Astrocyte (in vitro differentiated cells and primary cell): Measurements from ENCODE around the gene DYNLT5. TPM values are rescaled to one million over a fixed set of nuclear protein-coding genes. Genes with fewer than 3 reads are reported as not detected.
"Not testable (repeated sequence)": the region's sequence is repeated elsewhere in the genome, so short reads cannot be mapped to it uniquely, and the experiment has no call there.

ENCODE experiments used
- DNase-seq: peaks from one replicate; pipeline ENCODE4 v3.0.0-alpha.2; 2010; ENCODE audit warnings: low read depth
- FAIRE-seq: peaks from 2 replicates; lab custom pipeline; 2011; peaks lifted over from hg19 to GRCh38; lab: Jason Lieb, UNC
- H2AFZ ChIP-seq: 2 replicates; pipeline ENCODE4 v1.6.0; 2012; ENCODE audit warnings: low read depth, low read length, inconsistent platforms
- H3K27ac ChIP-seq: 2 replicates; pipeline ENCODE4 v1.5.1; 2011; ENCODE audit warnings: low read depth, low read length, inconsistent platforms
- H3K27me3 ChIP-seq: 2 replicates; pipeline ENCODE4 v1.6.0; 2011; ENCODE audit warnings: low read length, inconsistent platforms; ENCODE audit not compliant: insufficient read depth
- H3K36me3 ChIP-seq: 2 replicates; pipeline ENCODE4 v1.5.1; 2011; ENCODE audit warnings: low read length, inconsistent platforms; ENCODE audit not compliant: insufficient read depth
- H3K4me1 ChIP-seq: 2 replicates; pipeline ENCODE4 v1.5.1; 2011; ENCODE audit warnings: low read length, inconsistent platforms; ENCODE audit not compliant: insufficient read depth
- H3K4me2 ChIP-seq: 2 replicates; pipeline ENCODE4 v1.6.0; 2012; ENCODE audit warnings: low read length, inconsistent platforms
- H3K4me3 ChIP-seq: 2 replicates; pipeline ENCODE4 v1.5.1; 2011; ENCODE audit warnings: low read depth, mild to moderate bottlenecking, low read length, inconsistent platforms; ENCODE audit not compliant: insufficient read depth
- H3K79me2 ChIP-seq: 2 replicates; pipeline ENCODE4 v1.6.0; 2012; ENCODE audit warnings: mild to moderate bottlenecking, low read length, inconsistent platforms; ENCODE audit not compliant: insufficient read depth
- H3K9ac ChIP-seq: 2 replicates; pipeline ENCODE4 v1.6.0; 2012; ENCODE audit warnings: mild to moderate bottlenecking, low read length, inconsistent platforms
- H3K9me3 ChIP-seq: 2 replicates; pipeline ENCODE4 v1.5.1; 2012; ENCODE audit warnings: low read depth, mild to moderate bottlenecking, low read length, inconsistent platforms; ENCODE audit not compliant: insufficient read depth
- H4K20me1 ChIP-seq: 2 replicates; pipeline ENCODE4 v1.6.0; 2012; ENCODE audit warnings: low read length, inconsistent platforms; ENCODE audit not compliant: insufficient read depth
- H3K27ac Mint-ChIP-seq: one replicate; pipeline ENCODE4 v1.8.0; 2021; ENCODE audit warnings: mild to moderate bottlenecking, mixed read lengths; ENCODE audit not compliant: unreplicated experiment
- H3K27me3 Mint-ChIP-seq: one replicate; pipeline ENCODE4 v1.8.0; 2021; ENCODE audit warnings: low read depth, mixed read lengths; ENCODE audit not compliant: unreplicated experiment
- H3K36me3 Mint-ChIP-seq: one replicate; pipeline ENCODE4 v1.8.0; 2021; ENCODE audit warnings: low read depth, mixed read lengths; ENCODE audit not compliant: unreplicated experiment
- H3K4me1 Mint-ChIP-seq: one replicate; pipeline ENCODE4 v1.8.0; 2021; ENCODE audit warnings: low read depth, mixed read lengths; ENCODE audit not compliant: unreplicated experiment
- H3K4me3 Mint-ChIP-seq: one replicate; pipeline ENCODE4 v1.8.0; 2021; ENCODE audit warnings: mild to moderate bottlenecking, moderate library complexity, mixed read lengths; ENCODE audit not compliant: unreplicated experiment
- H3K9me3 Mint-ChIP-seq: one replicate; pipeline ENCODE4 v1.8.0; 2021; ENCODE audit warnings: mild to moderate bottlenecking, mixed read lengths; ENCODE audit not compliant: unreplicated experiment
- CTCF ChIP-seq: IDR thresholded peaks from 2 replicates; pipeline ENCODE4 v1.5.1; 2011; ENCODE audit warnings: low read depth, mild to moderate bottlenecking, inconsistent platforms, low read length, moderate library complexity; ENCODE audit not compliant: insufficient read depth
- EZH2 ChIP-seq: IDR thresholded peaks from 2 replicates; pipeline ENCODE4 v1.6.1; 2012; ENCODE audit warnings: mild to moderate bottlenecking, low read length, inconsistent platforms; ENCODE audit not compliant: insufficient read depth
- total RNA-seq: library from RNA; stranded (reverse); gene quantifications from 2 replicates; pipeline ENCODE4 v1.2.1, GENCODE V29; 2021

DYNLT5 gene
- total RNA-seq, 1 donor from 2014 or later = 0.20 TPM

GRCh38 chr1:66791621-66792610 lies 39.7 kb downstream of the DYNLT5 start:
- DNase-seq = no peak
- Histone ChIP-seq H3K27me3 (no peaks in the 10 kb centered on the region), H3K36me3 (no peaks in the 10 kb centered on the region), H3K4me2 (no peak overlapping the region), H3K79me2 (no peaks in the 10 kb centered on the region), H3K4me3 (no peak overlapping the region), H3K9me3 (no peaks in the 10 kb centered on the region), H3K27ac (no peak overlapping the region), H2AFZ (no peak overlapping the region), H4K20me1 (no peaks in the 10 kb centered on the region), H3K4me1 (no peaks in the 10 kb centered on the region), H3K9ac (no peak overlapping the region)
- no peak overlapping the region for H3K4me3 Mint-ChIP-seq
- H3K9me3 Mint-ChIP-seq = no peaks in the 10 kb centered on the region
- H3K27ac Mint-ChIP-seq = no peak overlapping the region
- FAIRE-seq = no peak
- peaks cover 2% of the 10 kb centered on the region for H3K4me1 Mint-ChIP-seq
- no peaks in the 10 kb centered on the region for H3K27me3 Mint-ChIP-seq
- TF ChIP-seq EZH2 (no peak), CTCF (no peak)
- no peaks in the 10 kb centered on the region for H3K36me3 Mint-ChIP-seq

GRCh38 chr1:66795839-66796238 lies 43.6 kb downstream of the DYNLT5 start:
- H3K36me3 Mint-ChIP-seq, H3K9me3 Mint-ChIP-seq, DNase-seq: not testable (repeated sequence)

GRCh38 chr1:66809245-66809644 lies 57.0 kb downstream of the DYNLT5 start:
- Histone ChIP-seq H3K9me3 (no peaks in the 10 kb centered on the region), H4K20me1 (no peaks in the 10 kb centered on the region), H3K36me3 (no peaks in the 10 kb centered on the region), H3K4me3 (no peak overlapping the region), H3K79me2 (no peaks in the 10 kb centered on the region), H3K4me2 (no peak overlapping the region), H3K4me1 (no peaks in the 10 kb centered on the region), H3K27me3 (no peaks in the 10 kb centered on the region), H3K27ac (no peak overlapping the region), H3K9ac (no peak overlapping the region), H2AFZ (no peak overlapping the region)
- Mint-ChIP-seq H3K4me3 (no peak overlapping the region), H3K27ac (no peak overlapping the region), H3K27me3 (no peaks in the 10 kb centered on the region), H3K9me3 (no peaks in the 10 kb centered on the region), H3K4me1 (peaks cover 10% of the 10 kb centered on the region), H3K36me3 (no peaks in the 10 kb centered on the region)
- TF ChIP-seq CTCF = no peak
- TF ChIP-seq EZH2 = no peak
- DNase-seq = no peak
- FAIRE-seq = no peak

More at GRCh38 chr1:66795839-66796238, 43.6 kb downstream of the DYNLT5 start:
- not testable (repeated sequence) for H3K27me3 ChIP-seq, H3K36me3 ChIP-seq, FAIRE-seq, H2AFZ ChIP-seq, H3K79me2 ChIP-seq, H3K4me3 Mint-ChIP-seq, H3K4me3 ChIP-seq, H3K9ac ChIP-seq, H3K4me1 ChIP-seq, H3K9me3 ChIP-seq, H3K4me1 Mint-ChIP-seq, H3K27me3 Mint-ChIP-seq, H3K4me2 ChIP-seq, H4K20me1 ChIP-seq, H3K27ac Mint-ChIP-seq, H3K27ac ChIP-seq
